Fibroblast of pulmonary artery (primary cell): ENCODE measurements around the gene ARIH1.
"Not testable (repeated sequence)": the region's sequence is repeated elsewhere in the genome, so short reads cannot be mapped to it uniquely, and the experiment has no call there.

Experiments
- DNase-seq: peaks from one replicate; pipeline ENCODE4 v3.0.0-alpha.2; 2010; ENCODE audit warnings: low read depth
- H3K4me3 ChIP-seq: replicated peaks from 2 replicates; pipeline ENCODE4 v1.5.1; 2011; ENCODE audit warnings: low read depth, mild to moderate bottlenecking, control low read depth, low read length, moderate library complexity
- TF ChIP-seq, protein P1 (sequence below): IDR thresholded peaks from 2 replicates; pipeline ENCODE4 v1.5.1; 2011; ENCODE audit warnings: mild to moderate bottlenecking, control low read depth, low read length, inconsistent platforms; ENCODE audit errors: missing control alignments

ARIH1 gene

DNA sequence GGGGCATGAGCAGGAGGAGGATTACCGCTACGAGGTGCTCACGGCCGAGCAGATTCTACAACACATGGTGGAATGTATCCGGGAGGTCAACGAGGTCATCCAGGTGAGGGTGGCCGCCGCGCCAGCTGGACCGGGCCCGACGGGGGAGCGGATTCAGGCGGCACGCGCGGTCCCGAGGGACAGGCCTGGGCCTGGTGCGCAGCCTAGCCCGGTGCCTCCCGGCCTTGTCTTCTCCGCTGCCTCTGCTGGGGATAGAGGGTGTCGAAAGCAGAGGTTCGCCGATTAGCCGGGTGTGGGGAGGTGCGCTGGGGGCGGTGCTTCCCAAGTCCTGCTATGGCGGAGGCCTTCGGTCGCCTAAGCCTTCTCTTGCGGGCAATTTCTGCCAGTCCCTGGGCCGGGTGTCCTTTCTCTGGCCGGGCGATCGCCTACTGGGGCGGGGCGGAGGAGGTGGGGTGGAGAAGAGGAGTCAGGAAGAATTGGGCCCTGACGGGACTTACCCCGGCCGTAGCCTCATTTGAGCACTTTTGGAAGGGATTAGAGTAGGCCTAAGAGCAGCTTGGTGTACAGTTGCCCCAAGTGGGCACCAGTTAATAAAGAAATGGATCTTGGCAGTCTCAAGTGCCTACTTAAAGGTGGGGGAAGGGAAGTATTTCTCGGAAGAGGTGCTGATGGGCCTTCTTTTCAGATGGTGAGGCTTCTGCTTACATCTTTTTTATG is 940 bp downstream of the ARIH1 start:
- TF ChIP-seq, protein P1, sequence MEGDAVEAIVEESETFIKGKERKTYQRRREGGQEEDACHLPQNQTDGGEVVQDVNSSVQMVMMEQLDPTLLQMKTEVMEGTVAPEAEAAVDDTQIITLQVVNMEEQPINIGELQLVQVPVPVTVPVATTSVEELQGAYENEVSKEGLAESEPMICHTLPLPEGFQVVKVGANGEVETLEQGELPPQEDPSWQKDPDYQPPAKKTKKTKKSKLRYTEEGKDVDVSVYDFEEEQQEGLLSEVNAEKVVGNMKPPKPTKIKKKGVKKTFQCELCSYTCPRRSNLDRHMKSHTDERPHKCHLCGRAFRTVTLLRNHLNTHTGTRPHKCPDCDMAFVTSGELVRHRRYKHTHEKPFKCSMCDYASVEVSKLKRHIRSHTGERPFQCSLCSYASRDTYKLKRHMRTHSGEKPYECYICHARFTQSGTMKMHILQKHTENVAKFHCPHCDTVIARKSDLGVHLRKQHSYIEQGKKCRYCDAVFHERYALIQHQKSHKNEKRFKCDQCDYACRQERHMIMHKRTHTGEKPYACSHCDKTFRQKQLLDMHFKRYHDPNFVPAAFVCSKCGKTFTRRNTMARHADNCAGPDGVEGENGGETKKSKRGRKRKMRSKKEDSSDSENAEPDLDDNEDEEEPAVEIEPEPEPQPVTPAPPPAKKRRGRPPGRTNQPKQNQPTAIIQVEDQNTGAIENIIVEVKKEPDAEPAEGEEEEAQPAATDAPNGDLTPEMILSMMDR: peak; percentile 7
- peak; percentile 83 for DNase-seq
- peak overlapping the region; percentile 77 for H3K4me3 ChIP-seq

DNA sequence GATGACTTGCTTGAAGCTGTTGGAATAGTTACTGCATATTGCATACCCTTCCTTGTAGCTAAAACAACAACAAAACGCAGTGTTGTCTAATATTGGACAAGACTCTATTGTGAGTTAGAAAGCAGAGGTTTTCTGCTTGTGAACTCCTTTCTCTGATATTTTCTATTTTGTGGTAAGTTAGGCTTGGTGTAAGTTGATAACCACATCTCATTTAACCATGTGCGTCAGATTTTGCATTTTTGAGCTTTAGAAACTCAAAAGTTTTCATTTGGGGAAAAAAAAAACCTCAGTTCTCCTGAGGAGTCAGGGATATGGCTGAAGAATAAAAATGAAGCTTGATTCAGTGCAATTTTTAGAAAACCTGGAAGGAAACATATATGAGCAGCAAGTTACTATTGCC is 1.5 kb downstream of the ARIH1 start:
- H3K4me3 ChIP-seq: peak overlapping the region; percentile 77
- TF ChIP-seq, protein P1: no peak
- no peak for DNase-seq

DNA sequence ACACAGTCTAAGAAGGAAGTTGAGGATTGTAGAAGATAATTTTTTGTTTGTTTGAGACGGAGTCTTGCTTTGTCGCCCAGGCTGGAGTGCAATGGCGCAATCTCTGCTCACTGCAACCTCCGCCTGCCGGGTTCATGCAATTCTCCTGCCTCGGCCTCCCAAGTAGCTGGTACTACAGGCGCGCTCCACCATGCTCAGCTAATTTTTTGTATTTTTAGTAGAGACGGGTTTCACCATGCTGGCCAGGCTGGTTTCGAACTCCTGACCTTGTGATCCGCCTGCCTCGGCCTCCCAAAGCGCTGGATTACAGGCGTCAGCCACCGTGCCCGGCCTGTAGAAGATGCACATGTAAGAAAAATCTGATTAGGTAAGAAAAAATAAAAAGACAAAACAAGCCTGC is 2.2 kb downstream of the ARIH1 start:
- DNase-seq: not testable (repeated sequence)
- peak overlapping the region; percentile 77 for H3K4me3 ChIP-seq

DNA sequence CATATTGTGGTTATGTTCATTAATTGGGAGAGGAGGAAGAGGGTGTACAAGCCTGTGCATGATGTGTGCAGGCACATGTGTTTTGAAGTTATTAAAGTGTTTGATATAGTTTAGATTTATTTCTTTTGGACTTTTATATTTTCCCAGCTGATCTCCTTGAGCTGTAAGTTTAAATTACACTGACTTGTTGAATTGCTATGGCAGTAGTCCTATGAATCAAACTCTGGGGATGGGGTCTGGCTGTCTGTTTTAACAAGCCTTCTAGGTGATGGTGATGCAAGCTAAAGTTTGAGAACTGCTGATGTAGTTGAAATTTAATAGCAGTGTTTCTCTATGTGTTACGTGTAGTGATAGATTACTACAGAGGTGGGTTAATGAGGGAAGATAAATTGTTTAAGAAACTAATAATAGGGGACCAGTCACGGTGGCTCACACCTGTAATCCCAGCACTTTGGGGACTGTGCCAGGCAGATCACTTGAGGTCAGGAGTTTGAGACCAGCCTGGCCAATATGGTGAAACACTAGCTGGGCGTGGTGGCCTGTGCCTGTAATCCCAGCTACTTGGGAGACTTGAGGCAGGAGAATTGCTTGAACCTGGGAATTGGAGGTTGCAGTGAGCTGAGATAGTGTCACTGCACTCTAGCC is 7.0 kb downstream of the ARIH1 start:
- H3K4me3 ChIP-seq: no peak overlapping the region
- TF ChIP-seq, protein P1: no peak
- no peak for DNase-seq

DNA sequence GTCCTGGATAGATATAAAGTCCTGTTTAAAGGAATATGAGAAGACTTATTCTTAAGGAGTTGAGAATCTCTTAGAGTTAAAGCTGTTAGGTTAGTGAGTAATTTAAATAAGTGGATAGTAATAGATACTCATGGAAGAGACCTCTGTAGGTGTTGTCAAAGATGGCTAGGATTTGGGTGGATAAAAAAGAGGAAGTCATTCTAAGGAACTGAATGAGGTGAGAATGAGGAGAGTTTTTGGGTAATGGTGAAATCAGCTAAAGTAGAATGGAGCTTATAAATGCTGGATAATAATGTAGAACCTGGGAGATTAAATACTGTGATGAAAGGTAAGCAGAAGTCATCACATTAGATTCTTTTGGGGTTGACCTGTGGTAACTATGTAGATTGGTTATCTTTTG is 8.1 kb downstream of the ARIH1 start:
- TF ChIP-seq, protein P1: no peak
- no peak overlapping the region for H3K4me3 ChIP-seq
- DNase-seq: no peak

DNA sequence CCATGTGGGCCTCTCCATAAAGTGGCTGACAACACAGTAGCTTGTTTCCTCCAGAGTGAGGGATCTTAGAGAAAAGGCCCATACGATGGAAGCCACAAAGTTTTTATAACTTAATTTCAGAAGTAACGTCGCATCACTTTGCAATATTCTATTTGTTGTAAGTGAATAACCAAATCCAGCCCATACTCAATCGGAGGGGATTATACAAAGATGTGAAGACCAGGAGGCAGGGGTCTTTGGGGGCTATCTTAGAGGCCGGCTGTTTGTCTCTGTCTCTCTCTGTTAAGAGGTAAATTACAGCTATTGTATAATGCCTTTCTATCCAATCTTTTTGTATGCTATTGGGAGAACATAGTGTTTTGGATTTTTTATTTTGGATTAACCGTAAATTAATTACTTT is 9.1 kb downstream of the ARIH1 start:
- TF ChIP-seq, protein P1: no peak
- no peak for DNase-seq
- no peak overlapping the region for H3K4me3 ChIP-seq

DNA sequence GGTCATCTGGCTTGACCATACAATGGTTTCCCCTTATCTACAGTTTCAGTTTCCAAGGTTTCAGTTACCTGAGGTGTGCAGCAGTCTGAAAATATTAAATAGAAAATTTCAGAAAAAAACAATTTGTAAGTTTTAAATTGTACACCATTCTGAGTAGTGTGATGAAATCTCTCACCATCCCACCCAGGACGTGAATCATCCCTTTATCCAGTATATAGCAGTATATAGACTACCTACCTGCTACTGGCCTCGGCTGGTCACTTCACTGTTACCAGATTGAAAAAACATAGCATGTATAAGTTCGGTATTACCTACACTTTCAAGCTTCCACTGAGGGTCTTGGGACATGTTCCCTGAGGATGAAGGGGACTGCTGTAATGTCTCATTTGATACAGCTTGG is 12.0 kb downstream of the ARIH1 start:
- DNase-seq: peak; percentile 16
- TF ChIP-seq, protein P1: no peak
- H3K4me3 ChIP-seq: no peak overlapping the region
